ENCODE measurements around the gene CASK.

GRCh38 chrX:41875142-41875541 is 48.2 kb downstream of the CASK start:
- TF ChIP-seq GABPB1 (CRISPR knock-in tag; IDR thresholded peaks at IDR 0.05) (no peak), TCF7 (CRISPR knock-in tag; IDR thresholded peaks at IDR 0.05; ENCODE audit: low read depth) (no peak), CTCF (IDR thresholded peaks at IDR 0.05) (no peak), ZNF138 (CRISPR knock-in tag; conservative IDR thresholded peaks at IDR 0.05) (no peak), CREM (CRISPR knock-in tag; IDR thresholded peaks at IDR 0.05) (no peak), NR2C2 (CRISPR knock-in tag; IDR thresholded peaks at IDR 0.05) (no peak)
- TF ChIP-seq, protein P1, sequence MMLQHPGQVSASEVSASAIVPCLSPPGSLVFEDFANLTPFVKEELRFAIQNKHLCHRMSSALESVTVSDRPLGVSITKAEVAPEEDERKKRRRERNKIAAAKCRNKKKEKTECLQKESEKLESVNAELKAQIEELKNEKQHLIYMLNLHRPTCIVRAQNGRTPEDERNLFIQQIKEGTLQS (CRISPR knock-in tag; conservative IDR thresholded peaks at IDR 0.05) = no peak

All from WTC11 (cell line).